Esophagus (tissue), 2 donors: ENCODE measurements around the gene OSBPL9. TPM values are rescaled to one million over a fixed set of nuclear protein-coding genes. Genes with fewer than 3 reads are reported as not detected.

ENCODE experiments used
- H3K27ac ChIP-seq, 2 donors: one replicate each; pipeline ENCODE4 v1.5.1; 2013; ENCODE audit warnings: low read depth in 2 of 2, mild to moderate bottlenecking in 2 of 2, inconsistent platforms in 1 of 2, low read length in 1 of 2, moderate library complexity in 1 of 2
- H3K27me3 ChIP-seq, 2 donors: one replicate each; pipeline ENCODE4 v1.6.1; 2013; ENCODE audit warnings: low read length in 2 of 2, control low read depth in 1 of 2, mild to moderate bottlenecking in 1 of 2; ENCODE audit not compliant: insufficient read depth in 2 of 2, control insufficient read depth in 1 of 2
- H3K36me3 ChIP-seq, 2 donors: one replicate each; pipeline ENCODE4 v1.6.1; 2013; ENCODE audit warnings: low read length in 1 of 2; ENCODE audit not compliant: control insufficient read depth in 2 of 2, insufficient read depth in 2 of 2
- H3K4me1 ChIP-seq, 2 donors: one replicate each; pipeline ENCODE4 v1.6.1; 2013; ENCODE audit warnings: low read length in 1 of 2; ENCODE audit not compliant: control insufficient read depth in 2 of 2, insufficient read depth in 2 of 2
- H3K4me3 ChIP-seq, 2 donors: one replicate each; pipeline ENCODE4 v1.5.1; 2013; ENCODE audit warnings: low read length in 2 of 2, mild to moderate bottlenecking in 2 of 2, low read depth in 1 of 2, moderate library complexity in 1 of 2
- H3K9me3 ChIP-seq, 2 donors: one replicate each; pipeline ENCODE4 v1.6.1; 2013; ENCODE audit warnings: mild to moderate bottlenecking in 2 of 2, low read depth in 1 of 2, low read length in 1 of 2, moderate library complexity in 1 of 2; ENCODE audit not compliant: control insufficient read depth in 2 of 2, insufficient read depth in 1 of 2
- WGBS, 2 donors: extraction: QIAGEN DNeasy Blood & Tissue Kit; methylation state at CpG; one replicate each; pipeline ENCODE4 v1.1.7; 2013; 5-methylcytosine and 5-hydroxymethylcytosine counted together
- polyA plus RNA-seq, 2 donors: library from polyadenylated mRNA; stranded (reverse); fragments of 200-250 nt; gene quantifications; one replicate each; pipeline ENCODE4 v1.2.3, GENCODE V29; 2013
- donor health status: healthy with polysubstance abuse.
- donor health status: Bipolar disorder and iron deficiency.

The OSBPL9 gene
- polyA plus RNA-seq, 2 donors = 17.5 to 26.0 TPM

- no peak overlapping the region for H3K4me3 ChIP-seq
- no peaks in the 10 kb centered on the region for H3K27me3 ChIP-seq
- no peaks in the 10 kb centered on the region for H3K9me3 ChIP-seq
- H3K4me1 ChIP-seq = peaks cover 0 to 4% of the 10 kb centered on the region in 2 donors
- H3K27ac ChIP-seq = no peak overlapping the region
- no peaks in the 10 kb centered on the region for H3K36me3 ChIP-seq
- 40 to 53% methylated on average over 2 of the region's 2 CpGs for WGBS, 2 donors
These were observed 5.6 kb downstream of the OSBPL9 start for GRCh38 chr1:51622455-51622913.

GRCh38 chr1:51623025-51623424, 6.1 kb downstream of the OSBPL9 start:
- no peaks in the 10 kb centered on the region for H3K9me3 ChIP-seq
- no peaks in the 10 kb centered on the region for H3K36me3 ChIP-seq
- no peak overlapping the region for H3K4me3 ChIP-seq
- no peaks in the 10 kb centered on the region for H3K27me3 ChIP-seq
- H3K4me1 ChIP-seq = no peaks in the 10 kb centered on the region
- 93 to 97% methylated on average over 2 of the region's 2 CpGs for WGBS, 2 donors
- H3K27ac ChIP-seq = no peak overlapping the region

- H3K4me1 ChIP-seq = no peaks in the 10 kb centered on the region
These were observed 6.6 kb downstream of the OSBPL9 start for GRCh38 chr1:51623450-51623849.

GRCh38 chr1:51624855-51625254, 8.0 kb downstream of the OSBPL9 start:
- H3K4me1 ChIP-seq = no peaks in the 10 kb centered on the region
- H3K9me3 ChIP-seq = no peaks in the 10 kb centered on the region
- no peaks in the 10 kb centered on the region for H3K27me3 ChIP-seq
- WGBS, 2 donors = 55 to 75% methylated on average over 1 of the region's 1 CpG
- H3K27ac ChIP-seq = no peak overlapping the region
- H3K36me3 ChIP-seq = no peaks in the 10 kb centered on the region
- no peak overlapping the region for H3K4me3 ChIP-seq

More at GRCh38 chr1:51623450-51623849, 6.6 kb downstream of the OSBPL9 start:
- Histone ChIP-seq H3K9me3 (no peaks in the 10 kb centered on the region), H3K27me3 (no peaks in the 10 kb centered on the region), H3K4me3 (no peak overlapping the region), H3K36me3 (no peaks in the 10 kb centered on the region), H3K27ac (no peak overlapping the region)
- 62 to 73% methylated on average over 1 of the region's 1 CpG for WGBS, 2 donors

GRCh38 chr1:51627672-51628071, 10.8 kb downstream of the OSBPL9 start:
- Histone ChIP-seq H3K9me3 (no peaks in the 10 kb centered on the region), H3K4me1 (no peaks in the 10 kb centered on the region), H3K4me3 (no peak overlapping the region), H3K36me3 (no peaks in the 10 kb centered on the region), H3K27me3 (no peaks in the 10 kb centered on the region), H3K27ac (no peak overlapping the region)
- 71 to 81% methylated on average over 2 of the region's 2 CpGs for WGBS, 2 donors

- H3K9me3 ChIP-seq = no peaks in the 10 kb centered on the region
- WGBS, 2 donors = 69 to 81% methylated on average over 8 of the region's 8 CpGs
- no peak overlapping the region for H3K4me3 ChIP-seq
- H3K27ac ChIP-seq = no peak overlapping the region
- no peaks in the 10 kb centered on the region for H3K36me3 ChIP-seq
- no peaks in the 10 kb centered on the region for H3K4me1 ChIP-seq
- H3K27me3 ChIP-seq = no peaks in the 10 kb centered on the region
These were observed 12.1 kb downstream of the OSBPL9 start for GRCh38 chr1:51628715-51629590.

GRCh38 chr1:51629918-51630317, 13.0 kb downstream of the OSBPL9 start:
- Histone ChIP-seq H3K27me3 (no peaks in the 10 kb centered on the region), H3K27ac (no peak overlapping the region), H3K36me3 (no peaks in the 10 kb centered on the region), H3K4me1 (no peaks in the 10 kb centered on the region), H3K4me3 (no peak overlapping the region), H3K9me3 (no peaks in the 10 kb centered on the region)
- WGBS, 2 donors = 91 to 96% methylated on average over 4 of the region's 4 CpGs

- no peaks in the 10 kb centered on the region for H3K27me3 ChIP-seq
- no peaks in the 10 kb centered on the region for H3K9me3 ChIP-seq
- H3K4me3 ChIP-seq = no peak overlapping the region
- no peaks in the 10 kb centered on the region for H3K4me1 ChIP-seq
- 86 to 89% methylated on average over 3 of the region's 3 CpGs for WGBS, 2 donors
- H3K36me3 ChIP-seq = no peaks in the 10 kb centered on the region
- H3K27ac ChIP-seq = no peak overlapping the region
These were observed 13.5 kb downstream of the OSBPL9 start for GRCh38 chr1:51630393-51630792.

GRCh38 chr1:51630922-51631321, 14.0 kb downstream of the OSBPL9 start:
- Histone ChIP-seq H3K4me1 (no peaks in the 10 kb centered on the region), H3K4me3 (no peak overlapping the region), H3K27me3 (no peaks in the 10 kb centered on the region), H3K9me3 (no peaks in the 10 kb centered on the region), H3K36me3 (no peaks in the 10 kb centered on the region), H3K27ac (no peak overlapping the region)
- WGBS, 2 donors = 93 to 94% methylated on average over 3 of the region's 3 CpGs

- 89 to 90% methylated on average over 1 of the region's 1 CpG for WGBS, 2 donors
- no peaks in the 10 kb centered on the region for H3K27me3 ChIP-seq
These were observed 14.9 kb downstream of the OSBPL9 start for GRCh38 chr1:51631747-51632146.

More at GRCh38 chr1:51631747-51632146, 14.9 kb downstream of the OSBPL9 start:
- Histone ChIP-seq H3K4me1 (no peaks in the 10 kb centered on the region), H3K27ac (no peak overlapping the region), H3K9me3 (no peaks in the 10 kb centered on the region), H3K4me3 (no peak overlapping the region), H3K36me3 (no peaks in the 10 kb centered on the region)
